NCI-H2196 treated with DMSO at 0.1 percent for 48 hours (cell line): Measurements from ENCODE around the gene TCF19.
"Not testable (repeated sequence)": the region's sequence is repeated elsewhere in the genome, so short reads cannot be mapped to it uniquely, and the experiment has no call there.

Source experiments
- DNase-seq: peaks from one replicate; lab custom pipeline; 2025; ENCODE audit not compliant: unreplicated experiment; lab: John Stamatoyannopoulos, UW

Gene TCF19

DNA sequence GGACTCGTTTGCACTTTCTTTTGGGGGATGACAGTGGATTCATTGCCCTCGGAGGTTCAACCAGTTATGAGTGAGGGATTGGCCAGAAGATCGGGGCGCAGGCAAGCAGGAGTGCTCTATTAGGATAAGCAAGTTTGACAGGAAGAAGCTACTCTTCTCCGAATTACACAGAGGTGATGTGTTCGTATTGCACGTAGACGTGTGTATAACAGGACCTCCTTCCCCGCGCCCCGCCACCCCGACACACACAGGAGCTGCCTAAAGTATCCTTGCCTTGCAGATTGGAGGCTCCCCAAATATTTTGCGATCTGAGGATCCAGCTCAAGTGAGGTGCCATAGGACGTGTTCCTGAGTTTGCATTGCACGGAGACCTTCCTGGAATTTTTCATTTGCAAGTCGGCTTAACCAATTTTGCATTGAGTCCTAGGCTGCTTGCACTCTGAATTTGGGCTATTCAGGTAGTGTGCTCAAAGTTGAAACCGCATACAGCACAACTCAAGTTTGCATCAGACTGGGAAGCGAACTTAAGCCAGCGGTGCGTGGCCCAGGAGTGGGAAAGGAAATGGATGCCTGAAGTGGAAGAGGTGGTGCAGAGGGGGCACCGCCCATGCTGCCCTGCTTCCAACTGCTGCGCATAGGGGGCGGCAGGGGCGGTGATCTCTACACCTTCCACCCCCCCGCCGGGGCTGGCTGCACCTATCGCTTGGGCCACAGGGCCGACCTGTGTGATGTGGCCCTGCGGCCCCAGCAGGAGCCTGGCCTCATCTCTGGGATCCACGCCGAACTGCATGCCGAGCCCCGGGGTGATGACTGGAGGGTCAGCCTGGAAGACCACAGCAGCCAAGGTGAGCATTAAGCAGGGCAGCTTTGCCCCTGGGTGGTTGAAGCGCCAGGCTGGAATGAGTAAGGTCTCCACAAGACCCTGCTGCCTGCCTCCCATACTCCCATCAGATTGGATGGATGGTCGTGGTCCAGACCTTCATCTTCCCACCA lies 770 bp downstream of the TCF19 start:
- DNase-seq: no peak

DNA sequence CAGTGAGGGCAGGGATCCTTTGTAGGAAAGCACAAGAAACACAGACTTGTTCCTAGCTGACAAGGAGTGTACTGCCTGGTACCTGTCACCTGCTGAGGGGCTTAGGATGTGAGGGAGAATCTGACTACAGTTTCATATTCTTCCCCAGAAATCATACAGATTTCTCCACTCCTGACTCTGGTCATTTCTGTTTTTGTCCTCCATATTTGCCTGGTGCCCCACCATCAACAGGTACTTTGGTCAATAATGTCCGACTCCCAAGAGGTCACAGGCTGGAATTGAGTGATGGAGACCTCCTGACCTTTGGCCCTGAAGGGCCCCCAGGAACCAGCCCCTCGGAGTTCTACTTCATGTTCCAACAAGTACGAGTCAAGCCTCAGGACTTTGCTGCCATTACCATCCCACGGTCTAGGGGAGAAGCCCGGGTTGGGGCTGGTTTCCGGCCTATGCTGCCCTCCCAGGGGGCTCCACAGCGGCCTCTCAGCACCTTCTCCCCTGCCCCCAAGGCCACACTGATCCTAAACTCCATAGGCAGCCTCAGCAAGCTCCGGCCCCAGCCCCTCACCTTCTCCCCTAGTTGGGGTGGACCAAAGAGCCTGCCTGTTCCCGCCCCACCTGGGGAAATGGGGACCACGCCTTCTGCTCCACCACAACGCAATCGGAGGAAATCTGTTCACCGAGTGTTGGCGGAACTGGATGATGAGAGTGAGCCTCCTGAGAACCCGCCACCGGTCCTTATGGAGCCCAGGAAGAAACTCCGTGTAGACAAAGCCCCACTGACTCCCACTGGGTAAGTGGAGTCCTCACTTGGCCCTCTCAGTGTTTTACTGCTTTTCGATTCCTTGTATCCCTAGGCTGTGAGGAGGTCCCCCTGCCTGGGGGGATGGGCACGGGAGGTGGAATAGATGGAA lies 3.1 kb downstream of the TCF19 start:
- no peak for DNase-seq

DNA sequence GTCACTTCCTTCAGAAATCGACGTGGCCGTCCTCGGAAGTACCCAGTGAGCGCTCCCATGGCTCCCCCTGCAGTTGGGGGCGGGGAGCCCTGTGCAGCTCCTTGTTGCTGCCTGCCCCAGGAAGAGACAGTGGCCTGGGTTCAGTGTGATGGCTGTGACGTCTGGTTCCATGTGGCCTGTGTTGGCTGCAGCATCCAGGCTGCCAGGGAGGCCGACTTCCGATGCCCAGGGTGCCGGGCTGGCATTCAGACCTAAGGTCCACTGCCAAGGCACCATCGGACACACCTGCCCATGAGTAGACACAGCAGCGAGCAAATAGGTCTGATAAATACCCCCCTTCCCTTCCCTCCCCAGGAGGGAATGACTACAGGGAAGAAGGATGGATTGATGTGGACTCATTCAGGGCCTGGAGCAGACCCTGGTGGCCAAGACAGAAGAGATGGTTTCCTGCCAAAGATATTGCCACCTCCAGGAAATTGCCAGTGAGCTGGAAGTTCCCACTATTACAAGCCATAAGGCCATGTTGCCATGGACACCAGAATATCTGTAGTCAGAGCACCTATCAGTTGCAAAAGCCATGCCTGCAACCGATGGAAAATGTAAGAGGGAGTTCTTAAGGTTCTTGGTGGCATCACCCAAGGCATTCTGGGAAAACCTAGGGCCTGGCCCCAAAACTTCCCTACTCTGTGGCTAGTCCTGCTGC lies 4.2 kb downstream of the TCF19 start:
- DNase-seq: no peak

DNA sequence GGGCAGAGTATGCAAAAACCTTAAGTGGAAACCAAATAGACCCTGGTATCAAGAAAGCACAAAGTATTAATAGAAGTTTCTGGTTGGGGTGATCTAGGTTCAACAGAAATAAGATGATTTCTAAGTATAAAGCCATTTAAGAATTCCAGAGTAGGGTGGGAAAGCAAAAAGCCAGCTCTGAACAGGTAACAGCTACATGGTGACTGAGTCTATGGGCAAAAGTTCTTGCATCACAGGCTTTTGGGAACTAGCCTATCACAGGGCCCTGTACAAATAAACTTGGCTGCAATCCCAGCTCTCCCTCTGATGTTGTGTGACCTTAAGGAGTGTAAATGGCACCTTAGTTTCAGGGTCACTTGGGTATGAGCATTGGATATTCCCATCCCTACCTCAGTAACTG lies 5.5 kb downstream of the TCF19 start:
- DNase-seq: no peak

DNA sequence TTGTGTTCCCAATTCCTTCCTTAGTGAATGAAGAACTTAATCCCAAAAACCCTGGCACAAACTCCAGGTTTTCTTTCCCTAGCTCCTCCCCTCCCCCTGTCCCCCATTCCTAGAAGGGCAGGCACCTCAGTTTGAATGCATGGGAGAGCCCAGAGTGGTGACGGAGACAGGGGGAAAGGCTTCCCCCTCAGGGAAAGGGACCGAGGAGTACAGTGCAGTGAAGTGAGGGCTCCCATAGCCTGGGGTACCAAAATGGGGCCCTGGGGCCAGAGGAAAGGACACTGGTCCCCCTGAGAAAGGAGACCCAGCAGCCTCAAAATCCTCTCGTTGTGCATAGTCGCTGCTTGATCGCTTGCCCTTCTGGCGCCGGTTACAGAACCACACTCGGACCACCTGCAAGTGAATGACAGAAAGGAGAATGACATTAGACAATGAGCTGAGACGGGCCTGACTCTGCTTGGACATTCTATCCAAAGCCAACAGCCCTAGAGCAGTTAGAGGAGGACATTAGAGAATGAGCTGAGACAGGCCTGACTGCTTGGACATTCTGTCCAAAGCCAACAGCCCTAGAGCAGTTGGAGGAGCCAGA lies 6.2 kb downstream of the TCF19 start:
- not testable (repeated sequence) for DNase-seq

DNA sequence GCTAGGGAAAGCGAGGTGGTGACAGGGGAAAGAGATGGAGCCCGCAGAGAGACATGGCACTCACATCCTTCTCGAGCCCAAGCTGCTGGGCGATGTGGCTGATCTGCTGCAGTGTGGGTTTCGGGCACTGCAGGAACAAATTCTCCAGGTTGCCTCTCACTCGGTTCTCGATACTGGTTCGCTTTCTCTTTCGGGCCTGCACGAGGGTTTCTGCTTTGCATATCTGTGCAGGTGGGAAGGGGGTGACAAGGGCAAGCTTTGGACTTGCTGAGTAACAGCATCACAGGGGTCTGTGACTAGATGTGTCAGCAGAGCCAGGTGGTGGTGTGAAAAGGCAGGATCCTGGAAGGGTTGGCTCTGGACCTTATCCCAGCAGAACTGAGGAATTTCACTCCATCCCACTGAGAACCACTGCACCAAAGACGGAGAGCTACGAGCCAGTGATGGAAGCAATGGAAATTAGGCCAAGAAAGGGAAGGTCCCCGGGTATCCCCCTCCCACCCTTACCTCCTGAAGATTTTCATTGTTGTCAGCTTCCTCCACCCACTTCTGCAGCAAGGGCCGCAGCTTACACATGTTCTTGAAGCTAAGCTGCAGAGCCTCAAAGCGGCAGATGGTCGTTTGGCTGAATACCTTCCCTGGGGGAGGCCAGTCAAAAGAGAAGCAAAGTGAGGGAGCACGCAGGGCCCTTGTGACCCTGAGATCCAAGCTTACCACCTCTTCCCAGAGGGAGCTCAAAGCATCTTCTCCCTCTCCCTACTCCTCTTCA lies 6.9 kb downstream of the TCF19 start:
- DNase-seq: not testable (repeated sequence)

DNA sequence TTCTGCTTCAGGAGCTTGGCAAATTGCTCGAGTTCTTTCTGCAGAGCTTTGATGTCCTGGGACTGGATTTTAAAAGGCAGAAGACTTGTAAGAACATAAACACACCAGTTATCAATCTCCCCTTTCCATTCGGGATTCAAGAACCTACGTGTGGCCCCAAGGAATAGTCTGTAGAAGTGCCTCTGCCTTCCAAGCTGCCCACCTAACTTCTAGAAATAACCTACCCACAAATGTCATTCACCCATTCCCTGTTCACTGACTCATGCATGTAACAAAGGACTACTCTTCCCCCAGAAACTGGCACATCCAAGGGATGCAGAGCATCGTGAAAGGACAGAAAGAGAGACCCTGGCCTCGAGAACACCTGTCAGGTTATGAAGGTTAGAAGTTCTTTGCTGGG lies 7.6 kb downstream of the TCF19 start:
- no peak for DNase-seq

DNA sequence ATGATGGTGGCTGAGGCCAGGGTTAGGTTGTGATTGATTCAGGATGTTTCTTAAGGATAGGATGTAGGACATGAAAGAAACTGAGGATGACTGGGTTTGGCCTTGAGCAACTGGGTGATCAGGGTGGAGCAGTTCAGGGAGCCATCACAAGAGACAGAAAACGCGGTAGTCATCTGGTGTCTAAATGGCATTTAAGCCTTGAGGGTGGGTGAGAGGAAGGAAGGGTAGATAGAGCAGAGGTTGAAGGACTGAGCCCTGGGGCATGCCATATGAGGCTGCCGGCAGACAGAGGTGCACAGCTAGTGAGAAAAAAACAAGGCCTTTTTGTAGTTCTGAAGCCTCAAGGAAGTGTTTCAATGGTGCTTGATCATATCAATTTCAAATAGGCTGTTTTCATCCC lies 10.2 kb downstream of the TCF19 start:
- no peak for DNase-seq

DNA sequence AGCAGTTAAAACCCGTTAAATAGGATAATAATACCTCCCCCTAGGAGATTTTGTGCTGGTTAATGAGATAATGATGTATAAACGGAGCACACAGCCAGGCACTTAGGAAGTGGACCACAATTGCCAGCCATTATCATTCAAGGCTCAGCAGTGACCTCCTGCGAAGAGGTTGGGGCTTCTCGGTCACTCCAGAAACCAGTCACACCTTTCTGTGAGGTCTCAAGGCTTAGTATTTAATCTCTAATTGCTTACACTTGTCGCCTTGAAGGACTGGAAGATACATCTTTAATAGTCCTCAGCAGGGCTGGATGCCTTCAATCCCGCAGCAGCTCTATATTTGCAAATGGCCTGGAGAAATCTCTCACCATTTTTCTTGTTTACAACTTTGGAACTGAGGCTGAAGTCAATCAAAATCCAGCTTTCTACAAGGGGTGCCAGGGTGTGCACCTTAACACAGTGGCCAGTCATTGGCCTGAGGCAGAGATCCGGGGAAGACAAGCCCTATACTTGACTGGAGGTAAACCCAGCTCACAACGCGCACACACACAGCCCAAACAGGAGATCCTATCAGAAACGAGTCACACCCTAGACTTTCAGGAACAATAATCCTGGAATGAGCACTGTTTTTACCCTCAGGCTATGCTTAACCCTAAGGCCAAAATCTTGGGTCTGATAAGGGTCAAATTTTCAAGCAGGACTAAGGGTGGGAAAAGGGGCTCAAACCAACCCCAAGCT lies 10.9 kb downstream of the TCF19 start:
- DNase-seq: no peak

DNA sequence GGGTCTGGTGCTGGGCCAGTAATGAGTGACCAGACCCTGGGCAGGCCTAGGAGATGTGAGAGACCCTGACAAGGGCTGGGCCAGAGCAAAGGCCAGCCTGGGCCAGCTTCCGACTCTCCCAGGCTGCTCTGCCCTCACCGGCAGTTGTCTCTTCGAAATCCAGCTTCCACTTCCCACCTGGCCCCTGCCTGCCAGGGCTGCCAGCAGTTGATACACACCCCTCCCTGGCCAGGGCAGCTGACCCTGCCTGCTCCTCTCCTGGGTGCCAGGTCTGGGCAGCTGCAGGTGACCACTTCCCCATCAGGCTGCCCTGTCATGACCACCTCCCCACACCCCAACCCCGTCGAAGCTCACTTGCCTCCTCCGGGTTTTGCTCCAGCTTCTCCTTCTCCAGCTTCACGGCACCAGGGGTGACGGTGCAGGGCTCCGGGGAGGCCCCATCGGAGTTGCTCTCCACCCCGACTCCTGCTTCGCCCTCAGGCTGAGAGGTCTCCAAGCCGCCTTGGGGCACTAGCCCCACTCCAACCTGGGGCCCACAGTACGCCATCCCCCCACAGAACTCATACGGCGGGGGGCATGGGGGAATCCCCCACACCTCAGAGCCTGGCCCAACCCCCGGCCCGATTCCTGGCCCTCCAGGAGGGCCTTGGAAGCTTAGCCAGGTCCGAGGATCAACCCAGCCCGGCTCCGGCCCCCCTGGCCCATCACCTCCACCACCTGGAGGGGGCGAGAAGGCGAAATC lies 11.6 kb downstream of the TCF19 start:
- DNase-seq: not testable (repeated sequence)

DNA sequence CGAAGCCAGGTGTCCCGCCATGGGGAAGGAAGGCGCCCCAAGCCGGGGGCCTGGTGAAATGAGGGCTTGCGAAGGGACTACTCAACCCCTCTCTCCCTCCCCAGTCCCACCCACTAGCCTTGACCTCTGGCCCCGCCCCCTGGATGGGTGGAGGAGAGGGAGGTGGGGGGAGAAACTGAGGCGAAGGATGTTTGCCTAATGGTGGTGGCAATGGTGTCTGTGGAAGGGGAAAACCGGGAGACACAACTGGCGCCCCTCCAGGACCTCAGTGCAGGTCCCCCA lies 12.2 kb downstream of the TCF19 start, which contains the start of gene POU5F1:
POU5F1 (minus strand) TSS at position 83 of the 282 bp plus-strand sequence; CDS start at position 21, 62 bp downstream.
- no peak for DNase-seq

DNA sequence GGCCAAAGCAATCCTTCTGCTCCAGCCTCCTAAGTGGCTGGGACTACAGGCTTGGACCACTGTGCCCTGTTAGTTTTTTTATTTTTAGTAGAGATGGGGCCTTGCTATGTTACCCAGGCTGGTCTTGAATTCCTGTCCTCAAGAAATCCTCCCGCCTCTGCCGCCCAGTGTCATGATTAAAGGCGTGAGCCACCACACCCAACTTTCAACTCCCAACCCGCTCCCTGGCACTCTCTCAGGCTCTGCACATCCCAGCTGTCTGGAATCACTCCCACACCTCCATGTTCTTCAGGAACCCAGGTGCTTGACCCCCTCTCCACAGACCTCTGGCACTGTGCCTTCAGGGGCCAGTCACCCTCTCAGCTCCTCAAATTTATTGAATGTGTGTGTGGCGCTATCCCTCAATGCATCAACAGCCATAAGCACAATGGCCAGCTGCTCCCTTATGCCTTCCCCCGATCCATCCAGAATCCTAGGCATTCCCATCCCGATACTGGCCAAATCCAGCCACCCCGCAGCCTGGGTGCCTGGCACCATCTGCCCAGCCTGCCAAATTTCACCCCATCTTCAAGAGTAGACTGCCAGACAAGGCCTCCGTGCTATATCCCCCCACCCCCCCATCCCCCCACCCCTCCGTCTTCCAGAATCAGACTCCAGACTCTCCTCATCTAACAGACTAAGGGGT lies 12.7 kb downstream of the TCF19 start:
- DNase-seq: no peak

DNA sequence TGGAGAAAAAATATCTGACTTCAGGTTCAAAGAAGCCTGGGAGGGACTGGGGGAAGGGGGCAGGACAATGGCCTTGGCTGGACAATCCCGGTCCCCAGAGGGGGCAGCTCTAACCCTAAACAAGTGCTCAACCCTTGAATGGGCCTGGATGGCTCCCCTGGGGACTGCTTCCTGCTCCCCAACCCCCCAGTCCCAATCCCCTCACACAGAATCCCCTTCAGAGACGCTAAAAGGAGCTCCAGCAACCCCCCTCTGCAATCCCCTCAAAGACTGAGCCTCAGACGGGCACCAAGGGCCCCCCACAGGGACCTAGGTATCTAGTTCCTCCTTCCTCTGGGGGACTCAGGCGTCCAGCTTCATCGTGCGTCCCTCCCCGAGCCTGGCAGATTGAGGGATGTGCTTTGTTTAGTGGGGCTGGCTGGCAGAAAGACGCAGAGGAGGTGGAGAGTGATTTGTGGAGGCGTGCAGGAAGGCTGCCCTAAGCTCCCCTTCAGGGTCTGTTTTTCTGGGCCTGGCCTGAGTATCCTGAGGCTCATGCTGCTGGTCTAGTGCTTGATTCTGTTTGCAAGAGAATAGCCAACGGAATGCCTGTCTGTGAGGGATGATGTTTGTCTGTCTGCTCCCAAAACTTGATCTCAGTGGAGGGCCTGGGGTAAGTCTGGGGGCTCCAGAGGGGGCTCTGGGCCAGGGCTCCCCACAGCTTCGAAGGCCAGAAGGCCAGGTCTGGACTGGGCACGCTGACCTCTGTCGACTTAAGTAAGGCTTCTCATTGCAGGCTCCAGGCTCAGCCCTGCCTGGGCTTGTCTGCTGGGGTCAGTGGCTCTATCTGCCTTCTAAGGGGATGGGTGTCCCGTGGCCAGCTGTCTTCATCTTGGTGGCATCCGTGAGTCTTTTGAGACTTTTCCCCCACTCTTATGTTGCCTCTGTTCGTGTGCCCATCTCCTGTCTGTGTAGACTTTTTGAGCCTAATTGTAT lies 13.8 kb downstream of the TCF19 start:
- DNase-seq: no peak

DNA sequence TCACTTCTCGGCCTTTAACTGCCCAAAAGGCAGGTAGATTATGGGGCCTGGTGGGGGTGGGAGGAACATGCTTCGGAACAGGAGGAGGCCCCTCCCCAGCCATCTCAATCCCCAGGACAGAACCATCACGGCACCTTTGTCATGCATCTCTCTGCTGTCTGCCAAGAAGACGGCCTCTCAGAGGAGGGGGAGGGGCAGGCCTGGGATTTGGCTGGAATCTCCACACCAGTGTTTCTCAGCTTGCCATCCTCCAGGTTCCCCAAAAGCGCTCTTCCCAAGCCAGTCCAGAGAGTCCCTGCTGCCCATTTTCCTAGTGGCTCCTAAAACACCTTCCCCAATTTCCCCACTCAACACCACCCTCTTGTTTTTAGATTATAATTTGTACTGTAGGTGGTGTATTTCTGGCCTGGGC lies 14.6 kb downstream of the TCF19 start:
- no peak for DNase-seq

DNA sequence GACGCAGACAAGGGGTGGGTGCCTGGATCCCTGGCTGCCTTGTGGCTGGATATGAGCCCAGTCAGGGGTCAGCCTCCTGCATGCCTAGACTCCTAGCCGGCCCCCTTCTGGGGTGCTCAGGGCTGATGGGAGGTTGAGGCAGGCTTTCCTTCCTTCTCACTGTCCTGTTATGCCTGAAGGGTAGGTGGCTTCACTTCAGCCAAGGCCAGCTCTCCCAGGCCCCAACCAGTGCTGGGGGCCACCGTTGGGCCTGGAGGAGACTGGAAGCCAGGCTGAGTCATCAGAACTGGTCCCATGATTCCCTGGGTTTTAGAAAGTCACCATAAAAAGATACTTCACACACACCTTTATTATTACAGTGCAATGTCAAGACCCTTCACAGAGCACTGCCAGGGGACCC lies 15.0 kb downstream of the TCF19 start:
- DNase-seq: no peak

DNA sequence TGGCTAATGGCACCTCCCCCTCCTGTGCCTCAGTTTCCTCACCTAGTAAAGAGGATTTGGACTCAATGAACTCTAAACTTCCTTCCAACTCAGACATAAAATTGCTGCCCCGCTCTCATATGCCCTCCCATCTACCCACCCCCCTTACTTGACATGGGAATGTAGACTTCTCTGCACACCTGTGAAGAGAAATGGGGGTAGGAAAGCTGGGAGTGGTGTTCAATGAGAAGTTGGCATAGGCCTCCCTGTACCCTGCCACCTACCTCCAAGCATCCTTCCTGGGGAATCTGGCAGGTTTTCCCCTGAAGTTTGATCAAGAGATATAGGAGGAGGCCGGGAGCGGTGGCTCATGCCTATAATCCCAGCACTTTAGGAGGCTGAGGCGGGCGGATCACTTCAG lies 16.0 kb downstream of the TCF19 start:
- no peak for DNase-seq

DNA sequence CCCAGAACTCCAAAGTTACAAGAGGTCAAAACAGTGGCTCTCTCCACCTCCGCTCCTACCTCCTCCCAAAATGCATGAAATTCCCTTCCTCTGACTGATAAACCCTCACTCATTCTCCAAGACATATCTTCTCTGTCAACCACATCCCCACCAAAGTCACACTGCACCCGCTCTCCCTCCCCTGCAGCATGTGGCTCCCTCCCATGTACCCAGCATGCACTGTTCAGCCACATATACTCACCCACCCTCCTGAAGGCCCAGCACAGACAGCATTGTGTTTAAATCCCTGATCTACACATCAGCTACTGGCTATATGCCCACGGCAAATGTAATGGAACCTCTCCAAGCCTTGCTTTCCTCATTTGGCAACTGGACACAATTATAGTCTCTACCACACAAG lies 17.6 kb downstream of the TCF19 start:
- no peak for DNase-seq
